Osteoblast (primary cell): Measurements from ENCODE around the gene PHACTR1. TPM values are rescaled to one million over a fixed set of nuclear protein-coding genes. Genes with fewer than 3 reads are reported as not detected.
A peak's percentile ranks its signal among the peaks of the same experiment; 100 is the strongest.

ENCODE experiments used
- DNase-seq: peaks from one replicate; pipeline ENCODE4 v3.0.0; 2011; ENCODE audit warnings: low spot score, mixed read lengths; ENCODE audit not compliant: insufficient read length; ENCODE audit errors: missing footprints
- H2AFZ ChIP-seq: 2 replicates; pipeline ENCODE4 v1.6.0; 2011; ENCODE audit warnings: mild to moderate bottlenecking, low read length
- H3K27ac ChIP-seq: 2 replicates; pipeline ENCODE4 v1.5.1; 2011; ENCODE audit warnings: mild to moderate bottlenecking, low read depth, low read length, moderate library complexity
- H3K27me3 ChIP-seq: 2 replicates; pipeline ENCODE4 v1.6.0; 2012; ENCODE audit warnings: mild to moderate bottlenecking, control low read depth, inconsistent platforms, low read length, moderate library complexity; ENCODE audit not compliant: insufficient read depth
- H3K36me3 ChIP-seq: 2 replicates; pipeline ENCODE4 v1.5.1; 2011; ENCODE audit warnings: mild to moderate bottlenecking, low read length, control low read depth, moderate library complexity; ENCODE audit not compliant: insufficient read depth
- H3K4me1 ChIP-seq: 2 replicates; pipeline ENCODE4 v1.5.1; 2011; ENCODE audit warnings: mild to moderate bottlenecking, low read length, control low read depth, moderate library complexity; ENCODE audit not compliant: insufficient read depth
- H3K4me2 ChIP-seq: 2 replicates; pipeline ENCODE4 v1.6.0; 2011; ENCODE audit warnings: mild to moderate bottlenecking, low read length; ENCODE audit not compliant: insufficient read depth
- H3K4me3 ChIP-seq: fragments of 200-600 bp; sonication (generic); 3 replicates; pipeline ENCODE4 v1.5.1; 2012; ENCODE audit warnings: mild to moderate bottlenecking, low read length, inconsistent platforms; ENCODE audit not compliant: insufficient read depth
- H3K79me2 ChIP-seq: 2 replicates; pipeline ENCODE4 v1.6.0; 2012; ENCODE audit warnings: mild to moderate bottlenecking, low read length, control low read depth, inconsistent platforms; ENCODE audit not compliant: insufficient read depth
- H3K9me3 ChIP-seq: 2 replicates; pipeline ENCODE4 v1.5.1; 2011; ENCODE audit warnings: low read depth, low read length, control low read depth
- H4K20me1 ChIP-seq: 2 replicates; pipeline ENCODE4 v1.6.0; 2012; ENCODE audit warnings: mild to moderate bottlenecking, low read length, control low read depth; ENCODE audit not compliant: insufficient read depth
- total RNA-seq: library from RNA; depleted of rRNA; stranded (reverse); fragments of >200 nt; gene quantifications from 2 replicates; pipeline ENCODE4 v1.2.3, GENCODE V29; 2012
- TF ChIP-seq, protein P1 (sequence below): IDR thresholded peaks from 2 replicates; pipeline ENCODE4 v1.5.1; 2011; ENCODE audit warnings: mild to moderate bottlenecking, low read depth, low read length, moderate library complexity; ENCODE audit errors: extremely low read depth

The PHACTR1 gene
- total RNA-seq, 1 donor = 0.36 TPM

DNA sequence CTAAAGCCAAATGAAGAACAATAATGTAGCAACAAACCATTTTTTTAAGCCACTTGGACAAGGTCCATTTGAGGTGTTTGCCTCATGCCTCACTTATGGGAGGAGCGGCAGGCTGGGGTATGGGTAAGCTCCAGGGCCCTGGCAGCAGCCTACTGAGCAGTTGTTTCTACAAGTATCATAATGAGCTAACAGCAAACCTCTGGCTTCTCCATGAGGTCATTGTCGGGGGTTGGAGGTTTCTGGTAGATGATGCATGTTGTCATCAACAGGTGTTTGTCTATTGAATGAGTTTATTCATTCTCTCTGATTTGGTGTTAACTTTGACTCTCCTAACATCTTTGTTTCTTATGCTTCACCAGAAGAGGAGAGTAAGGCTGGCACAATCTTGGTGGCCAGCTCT lies 461.1 kb downstream of the PHACTR1 start:
- H2AFZ ChIP-seq = no peak overlapping the region
- H3K4me1 ChIP-seq = no peaks in the 10 kb centered on the region
- no peaks in the 10 kb centered on the region for H3K27me3 ChIP-seq
- H3K9me3 ChIP-seq = no peaks in the 10 kb centered on the region
- TF ChIP-seq, protein P1, sequence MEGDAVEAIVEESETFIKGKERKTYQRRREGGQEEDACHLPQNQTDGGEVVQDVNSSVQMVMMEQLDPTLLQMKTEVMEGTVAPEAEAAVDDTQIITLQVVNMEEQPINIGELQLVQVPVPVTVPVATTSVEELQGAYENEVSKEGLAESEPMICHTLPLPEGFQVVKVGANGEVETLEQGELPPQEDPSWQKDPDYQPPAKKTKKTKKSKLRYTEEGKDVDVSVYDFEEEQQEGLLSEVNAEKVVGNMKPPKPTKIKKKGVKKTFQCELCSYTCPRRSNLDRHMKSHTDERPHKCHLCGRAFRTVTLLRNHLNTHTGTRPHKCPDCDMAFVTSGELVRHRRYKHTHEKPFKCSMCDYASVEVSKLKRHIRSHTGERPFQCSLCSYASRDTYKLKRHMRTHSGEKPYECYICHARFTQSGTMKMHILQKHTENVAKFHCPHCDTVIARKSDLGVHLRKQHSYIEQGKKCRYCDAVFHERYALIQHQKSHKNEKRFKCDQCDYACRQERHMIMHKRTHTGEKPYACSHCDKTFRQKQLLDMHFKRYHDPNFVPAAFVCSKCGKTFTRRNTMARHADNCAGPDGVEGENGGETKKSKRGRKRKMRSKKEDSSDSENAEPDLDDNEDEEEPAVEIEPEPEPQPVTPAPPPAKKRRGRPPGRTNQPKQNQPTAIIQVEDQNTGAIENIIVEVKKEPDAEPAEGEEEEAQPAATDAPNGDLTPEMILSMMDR = no peak
- no peaks in the 10 kb centered on the region for H3K36me3 ChIP-seq
- no peak overlapping the region for H3K27ac ChIP-seq
- H3K4me3 ChIP-seq = no peak overlapping the region
- no peaks in the 10 kb centered on the region for H3K79me2 ChIP-seq
- no peaks in the 10 kb centered on the region for H4K20me1 ChIP-seq
- no peak overlapping the region for H3K4me2 ChIP-seq
- DNase-seq = no peak

DNA sequence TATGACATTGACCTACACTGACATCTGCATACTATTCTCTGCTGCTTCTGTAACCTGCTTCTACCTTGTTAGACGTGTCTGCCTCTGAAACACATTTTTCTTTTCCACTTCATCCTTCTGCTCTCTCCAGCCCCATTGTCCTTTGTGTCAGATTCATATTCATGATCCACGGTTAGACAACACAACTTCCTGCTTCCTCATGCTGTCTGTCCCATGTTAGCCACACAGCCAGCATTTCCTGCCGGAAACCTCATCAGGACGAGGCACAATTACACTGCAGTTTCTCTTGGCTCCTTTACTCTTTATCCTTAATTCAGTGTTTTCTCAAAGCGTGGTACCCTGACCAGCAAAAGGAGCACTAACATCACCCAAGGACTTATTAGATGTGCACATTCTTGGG lies 461.5 kb downstream of the PHACTR1 start:
- no peak overlapping the region for H3K27ac ChIP-seq
- DNase-seq = no peak
- no peak overlapping the region for H3K4me2 ChIP-seq
- H2AFZ ChIP-seq = no peak overlapping the region
- no peaks in the 10 kb centered on the region for H3K4me1 ChIP-seq
- no peaks in the 10 kb centered on the region for H3K36me3 ChIP-seq
- no peaks in the 10 kb centered on the region for H3K9me3 ChIP-seq
- no peaks in the 10 kb centered on the region for H4K20me1 ChIP-seq
- TF ChIP-seq, protein P1 = no peak
- H3K79me2 ChIP-seq = no peaks in the 10 kb centered on the region
- no peak overlapping the region for H3K4me3 ChIP-seq
- H3K27me3 ChIP-seq = no peaks in the 10 kb centered on the region

DNA sequence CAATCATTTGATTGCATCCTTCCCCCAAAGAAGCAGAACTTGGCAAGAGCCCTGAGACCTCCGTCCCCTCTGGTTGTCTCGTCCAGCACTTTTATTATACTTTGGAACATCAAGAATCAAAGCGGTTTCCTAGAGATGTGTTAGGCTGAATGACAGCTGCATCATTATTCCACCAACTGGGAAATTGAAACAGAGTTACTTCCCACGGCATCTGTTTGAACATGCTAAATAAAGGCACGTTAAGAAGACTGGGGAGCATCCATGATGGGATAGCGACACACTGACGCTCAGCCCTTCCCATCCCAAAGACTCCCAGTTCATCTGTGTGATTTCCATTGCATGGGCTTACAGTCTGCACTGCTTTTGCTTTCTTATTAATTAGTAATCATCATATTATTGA lies 464.0 kb downstream of the PHACTR1 start:
- H3K27me3 ChIP-seq = no peaks in the 10 kb centered on the region
- no peak overlapping the region for H3K27ac ChIP-seq
- TF ChIP-seq, protein P1 = no peak
- H3K4me3 ChIP-seq = no peak overlapping the region
- no peaks in the 10 kb centered on the region for H3K79me2 ChIP-seq
- DNase-seq = no peak
- no peaks in the 10 kb centered on the region for H3K36me3 ChIP-seq
- no peaks in the 10 kb centered on the region for H4K20me1 ChIP-seq
- H2AFZ ChIP-seq = no peak overlapping the region
- H3K9me3 ChIP-seq = no peaks in the 10 kb centered on the region
- no peaks in the 10 kb centered on the region for H3K4me1 ChIP-seq
- H3K4me2 ChIP-seq = no peak overlapping the region

DNA sequence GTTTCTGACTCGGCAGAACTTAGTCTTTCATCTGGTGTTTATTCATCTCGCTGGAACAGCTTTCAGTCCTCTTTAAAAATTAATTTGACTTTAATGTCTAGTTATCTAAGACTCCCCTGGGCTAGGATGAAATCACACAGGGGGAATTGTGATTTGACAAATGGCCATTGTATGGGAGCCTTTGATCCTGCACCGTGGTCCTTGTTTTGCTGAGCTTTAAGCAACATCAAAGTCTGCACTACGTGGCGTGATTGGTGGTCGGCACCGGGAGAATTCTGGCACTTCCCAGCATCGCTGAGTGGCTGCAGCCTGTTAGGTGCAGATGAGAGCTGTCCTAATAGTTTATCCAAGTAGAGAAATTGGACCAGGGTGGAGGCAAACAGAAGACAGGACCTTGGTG lies 464.8 kb downstream of the PHACTR1 start:
- no peak overlapping the region for H3K4me3 ChIP-seq

More for the DNA sequence above, 464.8 kb downstream of the PHACTR1 start:
- H3K9me3 ChIP-seq = no peaks in the 10 kb centered on the region
- H3K27me3 ChIP-seq = no peaks in the 10 kb centered on the region
- DNase-seq = no peak
- H3K4me2 ChIP-seq = peak overlapping the region; percentile 24
- TF ChIP-seq, protein P1 = no peak
- no peak overlapping the region for H2AFZ ChIP-seq
- no peak overlapping the region for H3K27ac ChIP-seq
- H3K79me2 ChIP-seq = no peaks in the 10 kb centered on the region
- no peaks in the 10 kb centered on the region for H3K36me3 ChIP-seq
- H3K4me1 ChIP-seq = no peaks in the 10 kb centered on the region
- no peaks in the 10 kb centered on the region for H4K20me1 ChIP-seq
